HG03066 (cell line): ENCODE measurements around the gene TGFB3.
"Not testable (repeated sequence)": the region's sequence is repeated elsewhere in the genome, so short reads cannot be mapped to it uniquely, and the experiment has no call there.

Experiments
- ATAC-seq: cut with Tn5 transposase; IDR thresholded peaks from one replicate; pipeline ENCODE4 v1.9.1; 2021; ENCODE audit warnings: low read depth; ENCODE audit not compliant: unreplicated experiment

The TGFB3 gene

GRCh38 chr14:75961662-75962061, 20.1 kb downstream of the TGFB3 start:
- ATAC-seq, result no peak

GRCh38 chr14:75960231-75960630, 21.6 kb downstream of the TGFB3 start:
- ATAC-seq, result peak; percentile 74

- ATAC-seq, result no peak
Measured at GRCh38 chr14:75959031-75959430, 22.8 kb downstream of the TGFB3 start.

GRCh38 chr14:75952489-75952888, 29.3 kb downstream of the TGFB3 start:
- ATAC-seq, result no peak

DNA sequence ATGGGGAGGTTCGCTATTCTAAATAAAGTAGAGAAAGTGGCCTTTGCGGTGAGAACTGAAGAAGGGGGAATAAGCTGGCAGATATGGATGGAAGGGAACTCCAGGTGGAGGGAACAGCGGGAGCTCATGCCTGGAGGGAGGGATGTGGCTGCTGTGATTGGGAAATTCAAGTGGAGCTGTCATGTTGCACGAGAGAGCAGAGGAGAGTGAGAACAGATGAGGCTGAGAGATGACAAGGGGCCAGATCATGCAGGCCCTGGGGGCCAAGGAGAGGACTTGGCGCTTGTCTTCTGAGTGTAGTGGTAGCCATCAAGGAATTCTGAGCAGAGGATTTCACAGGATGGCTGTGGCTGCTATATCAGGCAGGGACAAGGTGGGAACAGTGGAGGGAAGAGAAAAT, 35.0 kb downstream of the TGFB3 start:
- ATAC-seq, result no peak

DNA sequence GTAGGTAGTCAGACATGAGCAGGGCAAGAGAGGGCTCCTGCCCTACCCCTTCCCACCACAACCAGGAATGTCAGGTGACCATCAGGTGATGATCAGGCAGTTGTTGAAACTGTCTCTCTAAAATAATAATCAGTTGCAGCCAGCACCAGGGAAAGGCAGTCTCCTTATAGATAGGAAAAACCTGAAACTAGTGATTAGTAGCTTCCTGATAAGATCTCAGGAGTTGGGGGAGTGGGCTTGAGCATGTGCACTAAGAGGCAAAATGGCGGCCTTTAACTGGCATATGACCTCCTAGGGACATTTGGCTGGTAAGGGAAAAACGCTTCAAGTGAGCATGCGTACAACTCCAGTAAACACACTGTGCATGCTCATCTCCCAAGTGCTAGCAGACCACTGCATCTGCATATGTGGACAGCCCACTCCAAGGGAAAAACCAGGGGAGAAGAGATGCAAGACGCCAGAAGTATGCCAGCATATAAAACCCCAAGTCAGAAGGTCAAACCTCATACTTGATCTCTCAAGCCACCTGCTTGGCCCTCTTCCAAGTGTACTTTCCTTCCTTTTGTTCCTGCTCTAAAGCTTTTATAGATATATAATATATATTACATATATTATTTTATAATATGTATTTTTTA, 37.1 kb downstream of the TGFB3 start:
- no peak for ATAC-seq

DNA sequence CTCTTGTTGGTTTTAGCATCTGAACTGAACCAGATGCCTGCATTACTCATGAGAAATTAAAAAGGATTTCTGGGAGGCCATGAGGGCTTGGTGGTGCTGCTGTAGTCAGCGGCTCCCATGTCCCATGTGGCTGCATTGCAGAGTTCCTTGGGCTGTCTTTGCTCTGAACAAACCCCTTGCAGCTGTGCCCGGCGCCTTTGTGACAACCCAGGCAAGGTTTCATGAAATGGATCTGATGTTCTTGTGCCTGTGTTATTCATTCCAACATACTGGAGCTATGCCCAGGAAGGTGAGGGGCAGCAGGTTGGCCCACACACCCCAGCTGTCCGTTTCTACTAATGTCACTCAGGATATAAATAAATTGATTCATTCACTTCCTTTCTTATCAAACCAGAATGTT, 40.8 kb downstream of the TGFB3 start:
- ATAC-seq, result no peak

- no peak for ATAC-seq
Measured at GRCh38 chr14:75939200-75939599, 42.6 kb downstream of the TGFB3 start.

DNA sequence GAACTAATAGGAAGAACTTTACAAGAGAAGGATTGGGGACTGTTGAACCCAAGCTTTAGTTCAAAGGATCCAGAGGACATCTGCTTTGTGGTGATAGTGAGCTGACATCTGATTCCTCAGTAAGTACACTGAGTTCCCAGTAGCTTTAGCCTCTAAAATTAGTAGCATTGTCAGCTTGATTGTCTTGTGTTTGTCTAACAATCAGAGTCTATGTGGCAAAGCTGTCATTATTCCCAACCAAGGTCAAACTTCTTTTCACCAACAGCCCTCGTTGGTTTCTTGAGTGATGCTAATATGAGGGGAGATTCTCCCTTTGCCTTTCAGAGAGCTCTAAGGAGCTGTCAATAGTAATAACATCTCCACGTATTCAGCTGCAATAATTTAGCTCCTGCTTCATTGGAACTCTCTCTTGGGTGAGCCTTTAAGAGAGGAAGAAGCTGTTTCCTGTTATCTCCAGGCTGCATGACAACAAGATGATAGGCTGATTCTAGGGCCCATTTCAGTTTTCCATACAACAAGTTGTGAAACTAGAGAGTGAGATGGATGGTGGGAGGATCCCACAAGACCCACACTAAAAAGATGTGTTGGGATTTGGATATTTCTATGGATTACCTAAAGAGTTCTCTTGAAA, 46.7 kb downstream of the TGFB3 start:
- no peak for ATAC-seq

DNA sequence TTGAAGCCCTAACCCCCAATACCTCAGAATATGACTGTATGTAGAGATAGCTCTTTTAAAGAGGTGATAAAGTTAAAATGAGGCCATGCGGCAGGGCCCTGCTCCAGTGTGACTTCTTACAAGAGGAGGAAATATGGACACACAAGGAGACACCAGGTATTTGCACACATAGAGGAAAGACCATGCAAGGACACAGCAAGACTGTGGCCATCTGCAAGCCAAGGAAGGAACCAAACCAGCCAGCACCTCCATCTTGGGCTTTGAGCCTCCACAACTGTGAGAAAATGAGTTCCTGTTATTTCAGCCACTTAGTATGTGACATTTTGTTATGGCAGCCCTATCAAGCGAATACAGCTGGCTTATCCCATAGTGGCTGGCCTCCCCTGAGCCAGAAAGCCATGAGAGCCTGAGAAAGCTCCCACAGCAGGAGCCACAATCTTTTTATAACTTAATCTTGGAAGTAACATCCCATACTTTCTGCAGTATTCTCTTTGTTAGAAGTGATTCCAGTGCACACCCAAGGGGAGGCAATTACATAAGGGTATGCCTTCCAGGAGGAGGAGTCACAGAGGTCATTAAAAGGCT, 48.0 kb downstream of the TGFB3 start:
- no peak for ATAC-seq

- no peak for ATAC-seq
Measured at GRCh38 chr14:75928690-75929181, 53.1 kb downstream of the TGFB3 start.

DNA sequence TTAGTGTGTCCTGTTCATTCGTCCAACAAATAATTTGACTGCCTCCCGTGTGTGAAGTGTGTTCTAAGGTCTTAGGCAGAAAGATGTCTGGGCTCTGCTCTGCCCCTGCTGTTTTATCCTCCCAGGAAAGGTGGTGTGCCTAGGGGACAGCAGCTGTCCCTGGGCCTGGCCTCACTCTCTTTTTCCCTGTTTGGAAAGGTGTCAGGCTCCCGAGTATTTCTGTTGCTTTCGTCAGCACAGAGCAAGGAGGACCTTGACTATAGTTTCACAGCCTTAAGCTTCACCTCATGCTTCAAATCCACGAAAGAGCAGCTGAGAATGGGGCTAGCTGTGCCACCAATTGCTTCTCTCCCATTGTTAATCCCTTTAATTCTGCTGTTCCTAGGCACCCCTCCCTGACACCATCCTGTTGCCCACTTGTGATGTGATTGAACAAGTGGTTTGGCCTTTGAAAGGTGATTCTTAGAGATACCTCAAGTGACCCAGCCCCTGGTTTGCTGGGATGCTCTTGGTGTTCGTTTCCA, 54.2 kb downstream of the TGFB3 start:
- ATAC-seq, result no peak

DNA sequence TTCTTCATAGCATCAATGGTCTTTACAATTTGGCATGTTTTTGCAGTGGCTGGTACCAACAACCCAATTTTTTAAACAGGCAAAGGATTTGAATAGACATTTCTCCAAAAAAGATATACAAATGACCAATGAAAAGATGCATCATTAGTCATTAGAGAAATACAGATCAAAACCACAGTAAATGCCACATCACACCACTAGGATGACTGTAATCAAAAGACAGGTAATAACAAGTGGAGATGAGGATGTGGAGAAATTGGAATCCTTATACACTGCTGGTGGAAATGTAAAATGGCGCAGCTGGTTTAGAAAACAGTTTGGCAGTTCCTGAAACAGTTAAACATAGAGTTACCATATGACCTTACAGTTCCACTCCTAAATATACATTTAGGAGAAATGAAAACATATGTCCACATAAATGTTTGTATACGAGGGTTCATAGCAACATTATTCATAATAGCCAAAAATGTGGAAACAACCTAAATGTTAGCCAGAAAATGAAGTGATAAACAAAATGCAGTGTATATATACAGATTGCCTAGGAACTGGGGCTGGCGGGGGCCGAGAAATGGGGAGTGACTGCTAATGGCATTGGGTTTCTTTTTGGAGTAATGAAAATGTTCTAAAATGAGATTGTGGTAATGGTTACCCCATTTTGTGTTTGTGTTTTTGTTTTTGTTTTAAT, 55.2 kb downstream of the TGFB3 start:
- ATAC-seq, result no peak

GRCh38 chr14:75925141-75925840, 56.5 kb downstream of the TGFB3 start:
- ATAC-seq, result not testable (repeated sequence)

GRCh38 chr14:75920421-75920820, 61.4 kb downstream of the TGFB3 start:
- ATAC-seq, result not testable (repeated sequence)

GRCh38 chr14:75917946-75918335, 63.9 kb downstream of the TGFB3 start:
- no peak for ATAC-seq

DNA sequence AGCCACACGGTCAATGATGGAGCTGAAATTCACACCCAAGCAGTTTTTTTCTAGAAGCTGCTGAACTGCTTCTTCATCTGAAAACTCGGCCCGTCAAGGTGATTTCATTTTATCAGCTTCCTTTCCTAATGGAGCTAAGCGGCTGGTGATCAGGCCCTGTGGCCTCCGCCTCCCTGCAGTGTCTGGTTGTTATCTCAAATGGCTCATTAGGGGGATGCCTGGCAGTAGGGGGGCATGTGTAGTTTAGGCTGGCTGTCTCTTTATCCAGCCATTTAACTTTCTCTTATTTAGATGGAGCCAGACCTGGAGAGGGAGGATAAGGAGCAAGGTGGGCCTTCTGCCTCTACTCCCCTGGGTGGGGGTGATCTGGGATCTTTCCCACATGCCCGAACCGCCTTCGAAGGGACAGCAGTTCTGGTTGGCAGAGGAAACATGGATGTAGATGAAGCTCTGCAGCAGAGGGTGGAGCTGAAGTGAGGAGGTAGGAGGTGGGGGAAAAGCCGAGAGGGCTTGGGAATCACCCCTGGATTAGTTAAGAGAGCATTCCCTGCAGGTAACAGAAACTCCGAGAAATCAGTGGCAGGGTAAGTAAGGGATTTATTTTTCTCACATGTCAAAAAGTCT, 64.4 kb downstream of the TGFB3 start:
- ATAC-seq, result no peak

DNA sequence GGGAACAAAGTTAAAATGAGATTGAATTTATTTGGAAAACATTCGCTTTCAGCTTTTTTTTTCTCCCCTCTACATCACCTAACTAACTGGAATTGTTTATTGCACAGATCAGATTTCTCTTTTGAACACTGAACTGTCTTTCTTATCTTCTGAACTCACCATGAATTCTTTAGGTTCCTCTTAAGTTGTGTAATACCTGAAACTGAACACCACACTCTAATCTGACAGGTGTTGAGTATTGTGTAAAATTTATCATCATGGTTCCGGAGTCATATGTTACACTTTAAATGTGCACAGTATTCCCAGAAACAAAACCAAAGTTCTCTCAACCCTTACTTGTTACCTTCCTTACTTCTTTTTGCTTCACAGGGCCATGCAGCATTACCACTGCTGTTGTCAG, 66.8 kb downstream of the TGFB3 start:
- no peak for ATAC-seq

DNA sequence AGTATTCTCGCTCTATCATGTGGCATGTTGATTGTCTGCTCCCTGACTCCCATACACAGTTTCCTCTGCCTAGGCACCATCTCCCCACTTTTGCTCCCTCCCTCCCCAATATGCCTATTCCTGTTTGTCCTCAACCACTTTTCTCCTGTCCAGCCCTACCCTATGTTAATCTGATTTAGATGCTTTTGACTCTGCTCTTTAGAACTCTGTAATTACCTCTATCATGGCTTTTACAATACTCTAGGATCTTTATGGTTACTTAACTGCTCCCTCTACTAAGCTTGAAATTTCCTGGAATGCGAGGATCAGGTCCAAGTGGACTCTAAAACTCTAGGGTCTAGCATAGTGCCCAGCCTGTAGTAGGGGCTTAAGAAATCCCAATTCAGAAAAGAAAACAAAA, 68.6 kb downstream of the TGFB3 start:
- ATAC-seq, result no peak

DNA sequence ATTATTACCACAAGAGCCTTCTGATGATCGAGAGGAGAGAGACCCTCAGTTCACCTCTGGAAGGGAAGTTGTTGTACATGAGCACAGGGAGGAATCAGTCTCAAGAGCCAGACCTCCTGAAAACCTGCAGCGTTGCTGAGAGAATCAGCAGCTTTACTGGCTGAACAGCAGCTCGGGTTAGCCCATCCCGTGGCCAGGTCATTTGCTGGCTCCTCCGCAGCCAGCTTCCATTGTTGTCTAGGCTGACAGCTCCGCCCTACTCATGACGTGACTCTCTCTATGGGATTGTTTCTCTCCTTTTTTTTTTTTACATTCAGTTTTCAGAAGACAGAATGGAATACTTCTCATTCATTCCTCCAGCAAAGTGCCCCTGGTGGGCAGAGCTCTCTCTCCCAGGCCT, 69.9 kb downstream of the TGFB3 start:
- no peak for ATAC-seq
